Mucosa of descending colon (tissue), 3 donors: Measurements from ENCODE around the gene BLNK. TPM values are rescaled to one million over a fixed set of nuclear protein-coding genes. Genes with fewer than 3 reads are reported as not detected.

Experiments used
- ATAC-seq: fragments of 200-7000 bp; cut with Tn5 transposase; one replicate; pipeline ENCODE4 v1.9.1; 2020; ENCODE audit warnings: mild to moderate bottlenecking, moderate library complexity
- DNase-seq, 3 donors: peaks; one replicate each; pipeline ENCODE4 v3.0.0-alpha.2; 2020
- H3K36me3 ChIP-seq: fragments of 200-600 bp; one replicate; pipeline ENCODE4 v1.8.0; 2021; ENCODE audit warnings: low read depth, mild to moderate bottlenecking
- H3K4me1 ChIP-seq: fragments of 200-600 bp; one replicate; pipeline ENCODE4 v1.8.0; 2021; ENCODE audit warnings: low read depth, mild to moderate bottlenecking
- H3K4me3 ChIP-seq: fragments of 200-600 bp; one replicate; pipeline ENCODE4 v1.8.0; 2021; ENCODE audit warnings: mild to moderate bottlenecking
- H3K9me3 ChIP-seq: fragments of 200-600 bp; one replicate; pipeline ENCODE4 v1.8.0; 2021; ENCODE audit warnings: mild to moderate bottlenecking
- CTCF ChIP-seq: fragments of 200-600 bp; IDR thresholded peaks from one replicate; pipeline ENCODE4 v1.8.0; 2022; ENCODE audit warnings: antibody characterized with exemption, mild to moderate bottlenecking
- intact Hi-C, 2 donors: fragments of 100-400 bp; cut with DNase I in 1 of 2; cut with micrococcal nuclease in 1 of 2; formaldehyde crosslinking; loops; one replicate each; pipeline versions ENCODE4 v1.11.0 to v1.11.1; 2022; cut with DNase I, micrococcal nuclease
- total RNA-seq, 3 donors: library from RNA; stranded (reverse); fragmentation: NEBNext Ultra II Directional in 2 of 3; extraction: Animal tissue kit (Norgen Biotek cat#: 25700) in 2 of 3; gene quantifications; one replicate each; pipeline versions ENCODE4 v1.2.1 to v1.2.4, GENCODE V29; 2021 to 2023
- donor health status: DM: no; HTN: no; CAD: no; lungs with moderate emphysema.
- donor health status: DM: no; HTN: no; CAD: no.
- donor health status: DM: no; HTN: yes; CAD: no.

The BLNK gene
- total RNA-seq, 3 donors from 2014 or later, result 13.2 to 45.7 (median 30.4) TPM

DNA sequence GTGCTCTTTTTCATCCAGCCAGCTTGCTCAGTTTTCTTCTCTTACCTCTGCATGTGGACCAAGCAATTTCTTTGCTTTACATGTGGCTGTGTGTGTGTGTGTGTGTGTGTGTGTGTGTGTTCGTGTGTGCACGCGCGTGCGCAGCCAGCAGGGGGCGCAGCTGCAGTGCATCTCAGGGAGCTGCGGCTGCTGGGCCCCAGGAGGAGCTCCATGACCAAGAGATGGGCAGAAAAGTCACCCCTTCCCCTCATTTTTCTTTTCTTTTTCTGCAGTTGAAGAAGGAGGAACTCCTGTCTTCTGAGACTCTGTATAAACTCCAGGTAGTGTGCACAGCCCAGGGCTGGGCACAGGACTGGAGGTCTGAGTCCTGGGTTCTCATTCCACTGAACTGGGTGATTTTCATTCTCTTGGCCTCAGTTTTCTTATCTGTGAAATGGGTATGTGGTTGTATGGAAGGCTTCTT, 41.8 kb downstream of the BLNK start:
- TF ChIP-seq CTCF, result no peak
- DNase-seq, result peak; percentile 84 to 94 (median 89)
- H3K4me1 ChIP-seq, result no peaks in the 10 kb centered on the region
- intact Hi-C loops, result loop anchor here in 1 of 2 donors (5.0 kb wide), 1 partner anchor 63 kb away; no protein-coding TSS in a partner anchor
- H3K9me3 ChIP-seq, result no peaks in the 10 kb centered on the region
- H3K4me3 ChIP-seq, result no peak overlapping the region
- no peaks in the 10 kb centered on the region for H3K36me3 ChIP-seq
- peak; percentile 96 for ATAC-seq

DNA sequence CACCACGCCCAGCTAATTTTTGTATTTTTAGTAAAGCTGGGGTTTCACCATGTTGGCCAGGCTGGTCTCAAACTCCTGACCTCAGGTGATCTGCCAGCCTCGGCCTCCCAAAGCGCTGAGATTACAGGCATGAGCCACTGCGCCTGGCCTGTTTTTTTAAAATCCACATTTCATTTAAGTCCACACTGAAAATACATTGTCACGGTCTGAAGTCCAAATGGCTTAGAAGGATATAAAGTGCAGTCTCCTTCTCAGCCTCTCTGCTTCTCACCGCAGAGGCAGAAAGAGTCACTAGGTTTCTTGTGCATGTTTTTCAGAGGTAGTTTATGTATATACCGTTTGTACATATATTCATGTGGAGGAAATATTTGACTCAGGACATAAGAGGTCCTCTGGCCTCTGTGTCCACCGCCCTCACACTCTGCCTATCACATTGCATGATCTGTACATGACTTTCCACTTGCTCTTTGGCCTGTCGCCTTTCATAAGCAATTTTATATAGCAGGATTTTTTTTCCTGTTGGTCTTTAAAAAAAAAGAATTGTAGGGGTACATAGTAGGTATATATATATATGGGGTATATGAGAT, 42.9 kb downstream of the BLNK start:
- DNase-seq (peak in 1 of 3 donors; percentile 57), ATAC-seq (peak; percentile 73)
- Histone ChIP-seq H3K4me3 (no peak overlapping the region), H3K9me3 (no peaks in the 10 kb centered on the region), H3K36me3 (no peaks in the 10 kb centered on the region), H3K4me1 (no peaks in the 10 kb centered on the region)
- TF ChIP-seq CTCF, result no peak
- intact Hi-C loops, result loop anchor here in 1 of 2 donors (5.0 kb wide), 1 partner anchor 64 kb away; no protein-coding TSS in a partner anchor

- intact Hi-C loops, result loop anchor here in 1 of 2 donors (5.0 kb wide), 1 partner anchor 65 kb away; no protein-coding TSS in a partner anchor
These were observed 44.2 kb downstream of the BLNK start for GRCh38 chr10:96227206-96227605.

DNA sequence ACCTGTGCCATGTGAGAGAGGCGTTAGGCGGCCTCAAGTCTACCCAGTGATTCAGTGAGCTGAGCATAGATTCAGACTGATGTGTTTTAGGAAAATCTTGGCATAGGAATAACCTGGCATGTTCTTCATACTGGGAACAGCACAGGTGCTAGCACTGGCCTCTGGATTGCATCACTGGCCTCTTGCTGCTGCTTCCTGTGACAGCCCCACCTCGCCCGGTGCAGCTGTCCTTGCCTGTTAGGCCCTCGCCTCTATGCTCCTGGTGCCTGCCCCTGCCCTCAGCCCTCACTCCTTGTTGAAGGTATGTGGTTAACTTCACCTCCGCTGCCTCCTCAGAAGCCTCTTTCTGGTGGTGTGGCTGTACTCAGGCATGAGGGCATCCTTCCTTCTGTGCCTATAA, 46.2 kb downstream of the BLNK start:
- no peaks in the 10 kb centered on the region for H3K36me3 ChIP-seq
- H3K9me3 ChIP-seq, result no peaks in the 10 kb centered on the region
- intact Hi-C loops, result loop anchor here in 1 of 2 donors (5.0 kb wide), 1 partner anchor 67 kb away; no protein-coding TSS in a partner anchor
- no peak for TF ChIP-seq CTCF
- DNase-seq, result no peak
- H3K4me1 ChIP-seq, result no peaks in the 10 kb centered on the region
- ATAC-seq, result peak; percentile 8
- H3K4me3 ChIP-seq, result no peak overlapping the region

More at GRCh38 chr10:96227206-96227605, 44.2 kb downstream of the BLNK start:
- no peak for TF ChIP-seq CTCF
- Histone ChIP-seq H3K36me3 (no peaks in the 10 kb centered on the region), H3K4me1 (no peaks in the 10 kb centered on the region), H3K4me3 (no peak overlapping the region), H3K9me3 (no peaks in the 10 kb centered on the region)
- ATAC-seq (no peak), DNase-seq (no peak)

DNA sequence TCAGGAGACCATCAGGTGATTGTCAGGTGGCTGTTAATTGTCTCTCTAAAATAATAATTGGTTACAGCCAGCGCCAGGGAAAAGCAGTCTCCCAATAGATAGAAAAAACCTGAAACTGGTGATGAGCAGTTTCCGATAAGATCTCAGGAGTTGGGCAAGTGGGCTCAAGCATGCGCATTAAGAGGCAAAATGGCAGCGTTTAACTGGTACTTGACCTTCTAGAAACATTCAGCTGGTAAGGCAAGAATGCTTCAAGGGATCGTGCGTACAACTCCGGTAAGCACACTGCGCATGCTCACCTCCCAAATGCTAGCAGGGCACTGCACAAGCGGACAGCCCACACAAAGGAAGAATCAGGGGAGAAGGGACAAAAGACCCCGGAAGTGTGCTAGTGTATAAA, 48.5 kb downstream of the BLNK start:
- intact Hi-C loops, result no loop called here
- TF ChIP-seq CTCF, result no peak
- no peak for DNase-seq
- no peaks in the 10 kb centered on the region for H3K4me1 ChIP-seq
- ATAC-seq, result no peak
- H3K36me3 ChIP-seq, result no peaks in the 10 kb centered on the region
- no peaks in the 10 kb centered on the region for H3K9me3 ChIP-seq
- H3K4me3 ChIP-seq, result no peak overlapping the region
